SW 1271 (cell line): ENCODE results near the gene MYL2.

Source experiments
- DNase-seq, 2 experiments: peaks; one replicate each; lab custom pipeline; 2025; lab: John Stamatoyannopoulos, UW

MYL2 gene

GRCh38 chr12:110930348-110931314 is 10.3 kb upstream of the MYL2 start:
- no peak for DNase-seq

- DNase-seq, result no peak
Measured at GRCh38 chr12:110929818-110930217, 9.4 kb upstream of the MYL2 start.

DNA sequence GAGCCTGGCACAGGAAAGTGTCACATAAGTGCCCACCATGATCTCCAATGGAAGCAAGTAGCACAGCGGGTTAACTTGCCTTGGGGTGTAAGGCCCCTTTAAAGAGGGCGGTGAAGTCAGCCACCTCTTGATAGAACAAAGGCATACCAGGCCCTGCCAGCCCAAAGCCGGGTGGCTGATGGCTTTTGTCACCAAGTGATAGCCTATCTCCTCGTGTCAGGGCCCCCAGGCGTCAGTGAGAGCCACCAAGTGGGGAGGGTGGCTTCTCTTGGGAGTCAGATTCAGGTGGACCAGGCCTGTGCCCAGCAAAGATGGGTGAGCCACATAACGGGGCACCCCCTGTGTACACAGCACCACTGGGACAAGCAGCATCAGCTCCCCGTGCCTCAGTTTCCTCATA is 8.3 kb upstream of the MYL2 start:
- no peak for DNase-seq

- DNase-seq, result no peak
Measured at GRCh38 chr12:110927546-110927945, 7.2 kb upstream of the MYL2 start.

- DNase-seq, result no peak
Measured at GRCh38 chr12:110923692-110924334, 3.4 kb upstream of the MYL2 start.

DNA sequence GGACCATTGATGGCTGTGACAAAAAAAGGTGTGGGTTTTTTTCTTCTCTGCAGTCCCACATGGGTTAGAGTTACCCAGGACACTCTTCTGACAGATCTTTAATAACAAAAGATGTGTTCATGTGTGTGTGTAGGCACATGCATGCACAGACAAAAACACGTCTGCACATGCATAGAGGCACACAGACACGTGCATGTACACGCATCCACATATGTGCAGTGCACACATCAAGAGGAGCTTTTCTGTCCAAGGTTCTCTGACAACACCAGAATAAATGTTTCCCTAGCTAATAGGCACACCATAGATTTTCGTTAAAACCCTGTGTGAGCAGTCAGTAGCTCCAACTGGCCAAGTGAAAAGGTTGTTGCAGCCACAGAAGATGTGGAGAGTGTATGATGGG is 2.8 kb upstream of the MYL2 start:
- DNase-seq, result no peak

- no peak for DNase-seq
Measured at GRCh38 chr12:110922652-110923051, 2.3 kb upstream of the MYL2 start.

DNA sequence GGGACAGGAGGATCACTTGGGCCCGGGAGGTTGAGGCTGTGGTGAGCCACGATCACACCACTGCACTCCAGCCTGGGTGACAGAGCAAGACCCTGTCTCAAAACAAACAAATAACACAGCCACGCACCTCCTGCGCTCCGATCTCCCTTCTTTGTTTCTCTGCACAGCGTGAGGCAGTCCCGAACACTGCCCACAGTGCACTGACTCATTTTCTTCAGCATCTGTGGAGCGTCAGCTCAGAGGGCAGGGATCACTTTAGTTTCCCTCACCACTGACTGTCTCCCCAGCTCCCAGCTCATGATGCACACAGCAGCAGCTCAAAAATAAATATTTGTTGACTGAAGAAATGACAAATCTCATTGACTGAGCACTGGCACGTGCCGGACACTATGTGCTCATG is 883 bp upstream of the MYL2 start:
- no peak for DNase-seq

GRCh38 chr12:110919720-110920119 is 659 bp downstream of the MYL2 start:
- no peak for DNase-seq

GRCh38 chr12:110917961-110918360 is 2.4 kb downstream of the MYL2 start:
- DNase-seq, result peak in 1 of 2 experiments; percentile 43

DNA sequence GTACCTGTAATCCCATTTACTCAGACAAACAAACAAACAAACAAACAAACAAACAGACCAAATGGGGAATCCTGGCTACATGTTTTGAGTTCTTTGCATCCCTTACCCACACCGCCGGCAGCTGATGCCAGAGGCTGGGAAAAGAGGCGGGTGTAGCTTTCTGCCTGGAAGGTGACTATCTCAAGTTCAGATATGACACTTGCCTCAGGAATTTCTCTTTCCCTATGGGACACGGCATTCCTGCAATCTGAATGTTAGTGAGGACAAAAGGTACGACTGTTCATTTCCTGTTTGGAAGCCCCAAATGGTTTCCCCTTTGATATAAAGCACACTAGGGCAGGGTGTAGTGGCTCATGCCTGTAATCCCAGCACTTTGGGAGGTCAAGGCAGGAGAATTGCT is 2.9 kb downstream of the MYL2 start:
- DNase-seq, result peak; percentile 76 to 91

GRCh38 chr12:110916295-110916875 is 4.0 kb downstream of the MYL2 start:
- no peak for DNase-seq

- no peak for DNase-seq
Measured at GRCh38 chr12:110913119-110914056, 7.0 kb downstream of the MYL2 start.

- no peak for DNase-seq
Measured at GRCh38 chr12:110912263-110912662, 8.1 kb downstream of the MYL2 start.

GRCh38 chr12:110908377-110909152 is 11.8 kb downstream of the MYL2 start:
- no peak for DNase-seq

DNA sequence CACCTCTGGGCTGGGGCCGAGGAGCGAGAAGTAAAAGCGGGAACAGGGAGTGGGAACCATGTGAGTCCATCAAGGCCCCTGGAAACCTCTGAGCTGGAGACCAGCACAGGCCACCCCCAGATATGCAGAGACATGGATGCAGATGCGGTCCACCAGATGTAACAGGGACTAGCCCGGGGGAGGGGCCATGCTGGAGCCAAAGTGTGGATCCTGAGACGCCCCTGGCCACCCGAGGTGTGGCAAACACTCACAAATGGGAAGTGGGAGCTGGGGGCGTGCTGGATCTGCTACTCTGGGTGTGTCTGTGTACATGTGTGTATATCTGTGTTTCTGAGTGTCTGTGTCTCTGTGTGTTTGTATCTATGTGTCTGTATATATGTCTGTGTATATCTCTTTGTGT is 12.8 kb downstream of the MYL2 start:
- no peak for DNase-seq

GRCh38 chr12:110906985-110907384 is 13.4 kb downstream of the MYL2 start:
- DNase-seq, result no peak

DNA sequence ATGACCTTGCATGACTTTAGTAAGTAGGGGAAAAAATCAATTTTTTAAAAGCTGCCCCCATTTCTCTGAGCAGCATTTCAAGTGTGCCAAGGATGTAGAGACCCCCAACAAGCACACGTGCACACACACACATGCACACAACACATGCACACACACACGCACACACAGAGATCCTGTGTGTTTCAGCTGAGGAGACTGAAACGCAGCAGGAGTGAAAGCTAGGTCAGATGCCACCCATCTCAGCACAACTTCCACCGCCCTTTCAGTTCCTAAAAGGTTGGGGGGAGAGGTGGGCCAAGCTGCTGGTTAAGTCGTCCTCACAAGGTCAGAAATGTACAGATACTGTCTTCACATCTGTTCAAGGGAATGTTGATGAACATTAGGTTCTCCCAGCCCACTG is 13.9 kb downstream of the MYL2 start:
- DNase-seq, result no peak

- no peak for DNase-seq
Measured at GRCh38 chr12:110906083-110906482, 14.3 kb downstream of the MYL2 start.

GRCh38 chr12:110903511-110903910 is 16.9 kb downstream of the MYL2 start:
- DNase-seq, result no peak

DNA sequence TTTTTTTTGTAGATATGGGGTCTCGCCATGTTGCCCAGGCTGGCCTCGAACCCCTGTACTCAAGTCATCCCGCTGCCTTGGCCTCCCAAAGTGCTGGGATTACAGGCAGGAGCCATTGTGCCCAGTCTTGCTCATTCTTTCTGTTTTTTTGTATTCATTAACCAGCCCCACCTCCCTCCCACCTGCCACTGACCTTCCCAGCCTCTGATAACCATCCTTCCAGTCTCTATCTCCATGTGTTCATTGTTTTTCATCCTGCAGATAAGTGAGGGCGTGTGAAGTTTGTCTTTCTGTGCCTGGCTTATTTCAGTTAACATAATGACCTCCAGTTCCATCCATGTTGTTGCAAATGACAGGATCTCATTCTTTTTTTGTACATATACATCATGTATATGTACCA is 19.0 kb downstream of the MYL2 start:
- no peak for DNase-seq
